AG09319 (cell line): ENCODE data around the gene PKD1.

Experiments
- DNase-seq: peaks from one replicate; pipeline ENCODE4 v3.0.0-alpha.2; 2010; ENCODE audit warnings: low read depth; ENCODE audit errors: extremely low read depth
- TF ChIP-seq, protein P1 (sequence below): IDR thresholded peaks from 2 replicates; pipeline ENCODE4 v1.5.1; 2011; ENCODE audit warnings: low read depth, mild to moderate bottlenecking, inconsistent platforms, low read length, moderate library complexity

PKD1 gene

DNA sequence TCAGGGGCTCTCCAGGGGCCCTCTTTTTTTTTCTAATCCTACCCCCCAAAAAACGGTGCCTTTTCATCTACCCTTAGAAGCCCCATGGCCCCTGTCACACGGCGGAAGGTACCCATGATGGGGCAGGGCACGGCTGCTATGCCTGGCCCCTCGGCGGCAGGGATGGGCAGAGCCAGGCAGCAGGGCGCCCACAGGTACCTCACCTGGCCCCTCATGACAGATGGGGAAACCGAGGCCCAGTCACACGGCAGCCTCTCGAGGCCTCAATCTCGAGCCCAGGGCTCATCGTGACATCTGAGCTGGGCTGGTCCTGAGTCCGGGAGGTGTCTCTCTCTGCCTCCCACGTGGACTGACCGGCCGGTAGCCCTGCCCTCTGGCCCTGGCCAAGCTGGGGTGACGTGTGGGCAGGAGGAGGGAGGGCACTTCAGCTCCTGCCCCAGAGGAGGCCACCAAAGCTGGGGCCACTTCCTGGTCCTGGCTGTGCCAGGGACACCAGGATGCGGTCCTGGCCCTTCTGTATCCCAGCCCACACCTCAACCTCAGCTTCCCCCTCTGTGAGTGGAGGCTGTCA lies 31.5 kb upstream of the PKD1 start:
- DNase-seq: no peak
- TF ChIP-seq, protein P1, sequence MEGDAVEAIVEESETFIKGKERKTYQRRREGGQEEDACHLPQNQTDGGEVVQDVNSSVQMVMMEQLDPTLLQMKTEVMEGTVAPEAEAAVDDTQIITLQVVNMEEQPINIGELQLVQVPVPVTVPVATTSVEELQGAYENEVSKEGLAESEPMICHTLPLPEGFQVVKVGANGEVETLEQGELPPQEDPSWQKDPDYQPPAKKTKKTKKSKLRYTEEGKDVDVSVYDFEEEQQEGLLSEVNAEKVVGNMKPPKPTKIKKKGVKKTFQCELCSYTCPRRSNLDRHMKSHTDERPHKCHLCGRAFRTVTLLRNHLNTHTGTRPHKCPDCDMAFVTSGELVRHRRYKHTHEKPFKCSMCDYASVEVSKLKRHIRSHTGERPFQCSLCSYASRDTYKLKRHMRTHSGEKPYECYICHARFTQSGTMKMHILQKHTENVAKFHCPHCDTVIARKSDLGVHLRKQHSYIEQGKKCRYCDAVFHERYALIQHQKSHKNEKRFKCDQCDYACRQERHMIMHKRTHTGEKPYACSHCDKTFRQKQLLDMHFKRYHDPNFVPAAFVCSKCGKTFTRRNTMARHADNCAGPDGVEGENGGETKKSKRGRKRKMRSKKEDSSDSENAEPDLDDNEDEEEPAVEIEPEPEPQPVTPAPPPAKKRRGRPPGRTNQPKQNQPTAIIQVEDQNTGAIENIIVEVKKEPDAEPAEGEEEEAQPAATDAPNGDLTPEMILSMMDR: no peak

DNA sequence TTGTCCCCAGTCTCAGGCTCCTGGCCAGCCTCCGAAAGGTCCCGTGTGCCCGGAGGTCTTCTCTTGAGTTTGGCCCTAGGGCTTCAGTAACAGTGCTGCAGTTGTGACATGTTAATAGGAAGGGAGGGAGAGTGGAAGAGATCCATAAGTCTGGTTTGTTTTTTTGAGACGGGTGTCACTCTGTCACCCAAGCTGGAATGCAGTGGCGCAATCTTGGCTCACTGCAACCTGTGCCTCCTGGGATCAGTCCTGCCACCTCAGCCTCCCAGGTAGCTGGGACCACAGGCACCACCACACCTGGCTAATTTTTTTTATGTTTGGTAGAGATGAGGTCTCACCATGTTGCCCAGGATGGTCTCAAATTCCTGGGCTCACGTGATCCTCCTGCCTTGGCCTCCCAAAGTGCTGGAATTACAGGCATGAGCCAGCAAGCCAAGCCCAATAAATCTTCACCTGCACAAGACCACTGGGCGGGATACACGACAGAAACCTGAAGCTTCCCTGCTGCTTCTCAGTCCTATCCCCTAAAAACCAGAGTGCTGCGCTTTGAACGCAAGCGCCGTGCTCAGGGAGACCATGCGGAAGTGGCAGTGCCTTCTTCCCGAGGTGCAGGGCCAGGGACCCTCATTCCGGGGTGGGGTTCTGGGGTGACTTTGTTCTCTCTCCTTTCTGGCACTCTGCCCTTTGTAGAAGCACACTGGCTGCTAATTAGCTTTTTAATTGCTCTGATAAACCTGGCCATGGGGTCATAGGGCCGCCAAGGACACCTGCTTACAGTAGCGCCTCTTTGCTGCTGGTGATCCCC lies 30.8 kb upstream of the PKD1 start:
- TF ChIP-seq, protein P1: no peak
- DNase-seq: no peak

DNA sequence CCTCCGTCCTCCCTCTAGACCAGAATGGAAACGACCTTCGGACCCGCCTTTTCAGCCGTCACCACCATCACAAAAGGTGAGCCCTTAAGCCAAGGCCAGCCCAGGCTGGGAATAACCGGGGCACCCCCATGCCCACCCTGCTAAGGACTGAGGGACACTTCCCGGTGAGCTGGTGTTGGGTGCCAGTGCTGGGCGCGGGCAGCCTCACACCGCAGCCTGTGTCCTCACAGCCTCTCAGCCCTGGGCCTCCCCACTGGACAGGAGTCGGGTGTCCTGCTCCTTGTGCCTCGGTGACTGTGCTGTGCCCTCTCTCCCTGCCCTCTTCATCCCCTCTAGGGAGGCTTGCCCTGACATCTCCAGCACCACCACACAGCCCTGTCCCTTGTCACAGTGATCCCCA lies 30.2 kb upstream of the PKD1 start:
- no peak for DNase-seq
- TF ChIP-seq, protein P1: no peak

DNA sequence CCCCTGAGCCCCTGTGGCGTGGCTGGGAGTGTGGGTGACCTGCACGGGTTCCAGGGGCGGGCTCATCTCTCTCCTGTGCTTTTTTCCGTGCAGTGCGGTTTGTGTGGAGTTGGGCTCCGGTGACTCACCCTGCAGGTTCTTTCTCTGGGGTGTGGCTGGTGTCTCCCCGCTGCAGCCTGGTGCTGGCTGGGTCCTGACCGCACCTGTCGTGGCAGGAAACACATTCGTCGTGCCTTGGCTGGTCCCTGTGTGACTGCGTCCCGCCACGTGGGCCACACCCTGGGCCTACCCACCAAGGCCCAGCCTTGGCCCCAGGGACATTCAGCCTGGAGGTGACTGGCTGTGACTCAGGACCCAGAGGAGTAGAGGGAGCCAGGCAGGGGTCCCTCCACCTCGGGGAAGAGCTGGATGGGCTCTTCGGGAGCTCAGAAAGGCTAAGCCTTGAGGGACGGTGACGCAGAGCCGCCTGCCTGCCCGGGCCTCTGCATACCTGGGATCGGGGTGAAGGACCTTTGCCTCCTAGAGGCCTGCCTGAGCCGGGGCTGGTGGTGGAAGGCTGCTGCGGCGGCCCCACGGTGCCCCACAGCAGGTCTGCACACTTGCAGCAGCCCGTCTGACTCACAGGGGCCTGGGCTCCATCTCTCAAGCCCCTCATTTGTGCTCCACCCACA lies 27.6 kb upstream of the PKD1 start:
- TF ChIP-seq, protein P1: no peak
- no peak for DNase-seq

DNA sequence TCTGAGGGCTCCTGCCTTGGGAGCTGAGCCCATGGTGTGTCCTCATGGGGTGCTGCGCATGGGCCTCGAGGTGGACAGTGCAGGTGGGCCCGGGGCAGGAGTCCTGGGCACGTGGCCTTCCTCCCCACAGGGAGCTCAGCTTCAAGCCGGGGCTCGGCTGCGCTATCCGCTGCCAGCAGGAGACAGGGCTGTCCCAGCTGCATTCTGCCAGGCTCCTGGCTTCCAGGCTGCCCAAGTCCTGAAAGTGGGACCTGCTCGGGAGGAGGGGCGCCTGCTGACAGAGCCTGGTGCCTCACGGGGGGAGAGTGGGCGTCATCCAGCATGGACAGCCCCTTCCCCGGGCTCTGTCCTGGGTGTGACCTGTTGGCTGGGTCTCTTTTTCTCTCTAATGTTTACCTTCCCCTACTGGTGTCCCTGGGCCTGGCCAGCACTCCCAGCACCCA lies 27.0 kb upstream of the PKD1 start:
- no peak for DNase-seq
- TF ChIP-seq, protein P1: no peak

DNA sequence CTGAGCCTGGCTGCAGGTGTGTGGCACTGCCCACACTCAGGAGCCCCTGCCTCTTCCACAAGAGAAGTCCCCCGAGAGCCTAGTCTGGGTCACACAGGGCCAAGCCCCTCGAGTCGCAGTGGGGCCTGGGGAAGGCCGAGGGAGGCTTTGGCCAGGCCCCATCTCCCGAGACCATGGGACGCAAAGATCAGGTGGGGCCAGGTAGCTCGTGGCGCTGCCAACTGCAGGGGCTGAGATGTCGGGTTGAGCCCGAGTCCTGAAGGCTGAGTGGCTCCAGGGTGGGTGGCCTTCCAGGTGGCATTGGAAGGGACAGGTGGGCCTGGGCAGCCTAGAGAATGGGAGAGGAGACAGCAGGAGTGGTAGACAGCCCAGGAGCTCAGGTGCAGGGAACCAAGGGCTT lies 26.2 kb upstream of the PKD1 start:
- no peak for DNase-seq
- TF ChIP-seq, protein P1: no peak
